ENCODE results near the gene VMP1. TPM values are rescaled to one million over a fixed set of nuclear protein-coding genes. Genes with fewer than 3 reads are reported as not detected.

The VMP1 gene
- total RNA-seq, 2 experiments from 2014 or later: 228 to 231 TPM

DNA sequence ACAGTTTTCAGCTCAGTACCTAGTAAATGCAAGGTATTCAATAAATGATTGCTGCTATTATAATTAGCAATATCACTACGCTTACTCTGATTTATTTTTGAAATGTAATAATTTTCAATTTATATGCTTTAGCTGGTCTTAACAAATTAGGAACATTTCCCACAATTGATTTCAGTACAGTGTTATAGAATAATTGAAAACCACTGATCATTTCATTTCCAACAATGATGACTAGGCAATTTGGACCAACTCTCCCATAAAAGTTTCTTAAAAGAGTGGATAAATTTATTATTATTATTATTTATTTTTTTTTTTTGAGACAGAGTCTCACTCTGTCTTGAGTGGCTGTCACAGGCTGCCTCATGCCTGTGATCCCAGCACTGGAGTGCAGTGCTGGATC lies 41.1 kb downstream of the VMP1 start:
- CTCF ChIA-PET: interaction anchor here (0.7 to 1.3 kb wide), 3 partner anchors 41 to 288 kb away, joined by 3 read pairs; partner anchors contain the start of gene RNFT1
- POLR2A ChIA-PET: interaction anchor here (0.7 to 1.5 kb wide), 2 partner anchors 41 to 145 kb away, joined by 3 to 4 read pairs; partner anchors contain the start of gene VMP1

DNA sequence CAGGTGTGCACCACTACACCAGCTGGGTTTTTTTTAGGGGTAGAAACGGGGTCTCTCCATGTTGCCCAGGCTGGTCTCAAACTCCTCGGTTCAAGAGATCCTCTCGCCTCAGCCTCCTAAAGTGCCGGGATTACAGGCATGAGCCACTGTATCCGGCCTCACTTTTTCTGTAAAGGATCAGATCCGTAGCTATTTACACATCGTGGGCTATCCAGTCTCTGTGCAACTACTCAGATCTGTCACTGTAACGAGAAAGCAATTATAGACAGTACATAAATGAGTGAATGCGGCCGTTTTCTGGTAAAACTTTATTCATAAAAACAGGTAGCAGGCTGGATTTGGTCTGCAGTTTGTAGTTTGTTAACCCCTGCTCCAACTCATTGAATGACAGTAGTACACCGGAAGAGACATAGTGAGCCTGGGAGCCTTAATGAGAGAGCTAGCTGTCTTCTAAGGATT lies 44.5 kb downstream of the VMP1 start:
- ChIA-PET CTCF (interaction anchor here (0.6 to 4.8 kb wide), 11 partner anchors 9 to 285 kb away, joined by 3 to 44 read pairs (median 5); no protein-coding TSS in a partner anchor), POLR2A (interaction anchor here (0.6 to 5.2 kb wide), 13 partner anchors 10 to 1051 kb away, joined by 3 to 132 read pairs (median 6); partner anchors contain the start of genes PTRH2 and VMP1)

DNA sequence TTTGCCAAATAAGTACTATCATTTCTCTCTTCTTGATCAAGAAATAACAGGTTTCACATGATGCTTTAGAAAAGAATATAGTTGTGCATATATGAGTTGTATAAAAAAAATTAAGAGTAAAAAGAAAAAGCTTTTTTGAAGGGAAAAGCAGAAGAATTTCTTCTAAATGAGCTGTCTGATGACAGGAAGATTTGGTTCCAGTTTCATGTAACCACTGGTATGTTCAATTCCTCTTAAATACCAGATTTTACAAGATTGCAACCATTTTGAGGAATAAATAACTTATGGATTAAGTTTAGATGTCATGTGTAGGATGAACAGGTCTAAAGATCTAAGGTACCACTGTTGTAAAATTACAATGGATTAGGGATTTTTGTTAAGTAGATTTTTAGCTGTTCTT lies 45.0 kb downstream of the VMP1 start:
- ChIA-PET POLR2A (interaction anchor here (0.8 to 5.2 kb wide), 12 partner anchors 10 to 141 kb away, joined by 3 to 132 read pairs (median 6); partner anchors contain the start of genes PTRH2 and VMP1), CTCF (interaction anchor here (0.6 to 4.8 kb wide), 11 partner anchors 9 to 209 kb away, joined by 3 to 44 read pairs (median 5); no protein-coding TSS in a partner anchor)

DNA sequence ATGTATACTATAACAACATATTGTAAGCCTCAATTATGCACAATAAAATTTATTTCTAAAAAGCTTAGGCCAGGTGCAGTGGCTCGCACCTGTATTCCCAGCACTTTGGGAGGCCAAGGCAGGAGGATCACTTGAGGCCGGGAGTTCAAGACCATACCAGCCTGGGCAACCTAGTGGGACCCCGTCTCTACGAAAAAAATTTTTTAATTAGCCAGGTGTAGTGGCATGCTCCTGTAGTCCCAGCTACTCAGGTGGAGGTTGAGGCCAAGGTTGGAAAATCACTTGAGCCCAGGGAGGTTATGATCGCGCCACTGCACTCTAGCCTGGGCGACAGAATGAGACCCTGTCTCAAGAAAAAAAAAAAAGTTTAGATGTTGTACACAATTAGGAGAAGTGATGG lies 45.5 kb downstream of the VMP1 start:
- ChIA-PET POLR2A (interaction anchor here (0.8 to 5.2 kb wide), 10 partner anchors 9 to 141 kb away, joined by 3 to 132 read pairs (median 9); partner anchors contain the start of genes PTRH2 and VMP1), CTCF (interaction anchor here (0.6 to 4.8 kb wide), 9 partner anchors 9 to 209 kb away, joined by 3 to 44 read pairs (median 6); no protein-coding TSS in a partner anchor)

DNA sequence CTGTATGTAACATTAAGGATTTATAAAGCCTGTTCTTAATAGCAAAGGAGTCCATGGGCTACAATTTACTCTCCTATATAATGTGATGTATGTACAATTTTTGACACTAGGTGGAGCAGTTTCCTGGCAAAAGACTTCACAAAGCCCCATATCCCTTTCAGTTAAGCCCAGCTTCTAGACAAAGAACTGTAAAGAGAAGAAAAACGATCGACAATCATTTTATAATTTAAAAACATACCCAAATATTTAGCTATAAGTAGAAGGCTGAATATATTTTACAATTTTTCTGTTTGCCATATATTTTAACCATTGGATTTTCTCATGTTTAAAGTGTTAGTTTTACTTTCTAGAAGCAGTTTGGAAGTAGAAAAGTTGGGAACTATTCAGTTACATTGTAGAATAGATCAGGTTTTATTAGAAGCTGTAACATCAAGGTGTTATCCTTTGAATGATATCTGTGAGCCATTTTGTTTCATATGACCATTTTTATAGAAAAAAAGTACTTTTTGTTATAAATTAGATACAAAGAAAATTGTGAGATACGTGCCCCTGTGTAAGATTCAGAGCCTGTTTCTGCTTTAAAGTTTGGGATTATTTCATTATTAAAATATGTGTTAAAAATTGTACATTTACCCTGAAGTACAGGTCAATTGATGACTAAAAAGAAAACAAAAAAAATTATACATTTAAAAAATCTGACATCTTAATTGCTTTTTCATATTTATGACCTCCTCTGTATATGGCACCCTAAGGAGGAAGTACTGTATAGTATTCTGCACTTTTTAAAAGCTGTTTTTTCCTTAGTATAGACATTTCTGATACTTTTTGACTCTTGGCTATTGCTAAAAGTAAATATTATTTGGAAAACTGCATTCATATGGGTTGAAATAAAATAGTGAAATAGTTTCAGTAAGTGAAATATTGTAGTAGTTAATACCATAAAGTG lies 46.3 kb downstream of the VMP1 start:
- CTCF ChIA-PET: interaction anchor here (0.6 to 4.8 kb wide), 11 partner anchors 8 to 100 kb away, joined by 3 to 44 read pairs (median 5); no protein-coding TSS in a partner anchor
- POLR2A ChIA-PET: interaction anchor here (0.6 to 5.2 kb wide), 10 partner anchors 9 to 140 kb away, joined by 3 to 132 read pairs (median 8); partner anchors contain the start of gene TUBD1

DNA sequence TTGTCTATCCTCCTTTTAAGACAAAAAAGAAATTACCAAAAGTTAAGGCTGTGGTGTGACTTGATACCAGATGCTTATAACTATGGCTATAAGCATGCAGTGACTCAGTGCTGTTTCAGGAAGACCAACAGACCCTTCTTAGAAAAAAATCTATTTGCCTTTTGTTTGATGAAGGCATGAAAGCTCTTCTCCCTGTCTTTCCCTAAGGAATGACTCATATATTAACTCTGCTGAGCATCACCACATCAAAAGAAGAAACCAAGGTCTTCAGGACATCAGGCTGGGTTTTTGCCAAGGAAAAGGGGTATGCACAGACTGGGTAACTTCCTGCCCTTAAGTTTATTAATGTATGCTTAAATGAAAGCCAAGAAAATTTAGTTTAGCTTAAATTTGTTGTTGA lies 47.1 kb downstream of the VMP1 start:
- CTCF ChIA-PET: interaction anchor here (1.2 to 4.8 kb wide), 6 partner anchors 7 to 99 kb away, joined by 4 to 44 read pairs (median 8); no protein-coding TSS in a partner anchor
- POLR2A ChIA-PET: interaction anchor here (0.6 to 5.2 kb wide), 10 partner anchors 8 to 138 kb away, joined by 3 to 132 read pairs (median 9); partner anchors contain the start of gene TUBD1

DNA sequence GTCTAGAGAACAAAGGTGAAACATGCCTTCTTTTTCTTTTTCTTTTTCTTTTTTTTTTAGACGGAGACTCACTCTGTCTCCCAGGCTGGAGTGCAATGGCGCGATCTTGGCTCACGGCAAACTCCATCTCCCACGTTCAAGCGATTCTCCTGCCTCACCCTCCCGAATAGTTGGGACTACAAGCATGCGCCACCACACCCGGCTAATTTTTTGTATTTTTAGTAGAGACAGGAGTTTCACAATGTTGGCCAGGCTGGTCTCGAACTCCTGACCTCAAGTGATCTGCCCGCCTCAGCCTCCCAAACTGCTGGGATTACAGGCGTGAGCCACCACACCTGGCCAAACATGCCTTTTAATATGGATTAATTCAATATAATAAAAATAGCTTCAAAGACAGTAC lies 47.6 kb downstream of the VMP1 start:
- ChIA-PET POLR2A (interaction anchor here (1.1 to 5.2 kb wide), 8 partner anchors 8 to 92 kb away, joined by 4 to 132 read pairs (median 16); no protein-coding TSS in a partner anchor), CTCF (interaction anchor here (1.2 to 4.8 kb wide), 4 partner anchors 31 to 94 kb away, joined by 4 to 44 read pairs (median 20); no protein-coding TSS in a partner anchor)

DNA sequence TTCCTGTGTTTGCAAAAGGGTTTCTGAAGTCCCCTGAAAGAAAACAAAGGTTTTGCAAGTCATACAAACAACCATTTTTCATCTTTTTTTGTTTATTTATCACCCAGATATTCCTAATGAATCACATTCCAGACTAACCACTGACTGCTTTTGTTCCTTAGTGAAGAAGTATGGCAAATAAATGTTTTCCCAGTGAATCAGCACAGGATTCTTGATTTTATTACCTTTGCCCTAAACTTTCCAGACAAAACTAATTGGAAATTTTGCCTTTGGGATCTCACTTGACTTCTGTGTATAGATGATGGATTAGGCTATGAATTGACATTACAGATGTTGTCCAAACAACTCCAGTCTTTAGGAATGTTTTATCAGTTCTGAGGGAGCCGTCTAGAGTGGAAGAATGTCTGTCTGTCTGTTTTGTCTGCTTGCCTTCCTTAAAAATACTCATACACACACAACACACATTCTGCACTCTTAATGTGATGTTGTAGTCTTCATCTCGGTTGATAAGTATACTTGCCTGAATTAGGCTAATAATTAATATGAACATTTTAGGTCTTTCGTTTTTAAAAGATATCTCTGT lies 48.9 kb downstream of the VMP1 start:
- ChIA-PET CTCF (interaction anchor here (4.8 kb wide), 1 partner anchor 72 kb away, joined by 30 read pairs; no protein-coding TSS in a partner anchor), POLR2A (interaction anchor here (5.1 kb wide), 1 partner anchor 30 kb away, joined by 55 read pairs; no protein-coding TSS in a partner anchor)

DNA sequence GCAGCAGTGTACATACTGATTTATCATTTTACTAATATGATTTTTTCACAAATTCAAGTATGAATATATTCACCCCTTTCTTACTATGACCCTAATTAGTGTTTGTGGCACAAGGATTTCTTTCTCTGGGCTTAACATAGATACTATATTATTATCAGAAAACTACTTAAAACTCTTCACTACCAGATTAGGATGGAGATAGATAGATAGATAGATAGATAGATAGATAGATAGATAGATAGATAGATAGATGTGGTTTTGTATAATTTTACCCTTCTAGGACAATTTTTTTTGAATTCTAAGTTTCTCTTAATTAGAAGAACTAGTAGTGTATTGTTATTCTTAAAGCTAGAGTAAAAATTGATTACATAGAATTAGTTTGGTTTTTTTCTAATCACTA lies 49.6 kb downstream of the VMP1 start:
- ChIA-PET CTCF (interaction anchor here (0.6 to 0.8 kb wide), 2 partner anchors 50 to 76 kb away, joined by 5 read pairs; partner anchors contain the start of genes PTRH2 and VMP1), POLR2A (interaction anchor here (0.6 kb wide), 1 partner anchor 82 kb away, joined by 4 read pairs; no protein-coding TSS in a partner anchor)

DNA sequence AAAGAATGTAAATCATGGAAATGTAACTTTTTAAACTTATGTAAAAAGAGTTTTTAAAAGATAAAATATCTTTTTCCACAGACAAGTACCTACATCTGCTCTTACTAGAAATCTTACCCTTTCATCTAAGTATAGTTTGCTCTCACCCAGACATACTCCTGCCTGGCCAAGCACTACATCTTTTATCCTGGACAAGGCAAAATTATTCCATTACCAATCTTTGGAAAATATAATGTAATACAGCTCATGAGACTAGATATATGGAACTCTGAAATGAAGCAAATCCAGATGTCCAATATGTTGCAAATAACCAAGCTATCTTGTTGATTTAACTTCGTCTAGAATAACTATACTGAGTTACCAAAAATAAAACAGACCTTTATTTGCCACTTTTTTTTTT lies 50.0 kb downstream of the VMP1 start:
- POLR2A ChIA-PET: interaction anchor here (0.6 kb wide), 1 partner anchor 81 kb away, joined by 4 read pairs; no protein-coding TSS in a partner anchor
- CTCF ChIA-PET: interaction anchor here (0.6 to 0.8 kb wide), 3 partner anchors 15 to 75 kb away, joined by 5 to 6 read pairs (median 5); partner anchors contain the start of genes PTRH2 and VMP1

DNA sequence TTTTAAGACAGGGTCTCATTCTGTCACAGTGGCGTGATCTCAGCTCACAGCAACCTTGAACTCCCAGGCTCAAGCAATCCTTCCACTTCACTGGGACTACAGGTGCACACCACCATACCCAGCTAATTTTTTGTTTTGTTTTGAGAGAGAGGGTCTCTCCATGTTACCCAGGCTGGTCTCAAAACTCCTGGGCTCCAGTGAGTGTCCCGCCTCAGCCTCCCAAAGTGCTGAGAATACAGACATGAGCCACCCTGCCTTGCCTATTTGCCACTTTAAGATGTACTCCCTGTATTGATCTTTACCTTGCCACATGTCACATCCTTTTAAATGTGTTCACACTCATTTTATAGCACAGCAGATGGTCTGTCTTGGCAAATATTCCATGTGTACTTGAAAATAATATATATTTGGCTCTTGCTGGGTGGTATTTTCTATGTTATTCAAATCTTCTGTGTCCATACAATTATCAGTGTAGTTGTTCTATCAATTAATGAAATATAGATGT lies 50.5 kb downstream of the VMP1 start:
- CTCF ChIA-PET: interaction anchor here (0.6 to 0.8 kb wide), 3 partner anchors 16 to 75 kb away, joined by 5 to 6 read pairs (median 5); partner anchors contain the start of genes PTRH2 and VMP1
- POLR2A ChIA-PET: interaction anchor here (0.6 kb wide), 1 partner anchor 81 kb away, joined by 4 read pairs; no protein-coding TSS in a partner anchor

DNA sequence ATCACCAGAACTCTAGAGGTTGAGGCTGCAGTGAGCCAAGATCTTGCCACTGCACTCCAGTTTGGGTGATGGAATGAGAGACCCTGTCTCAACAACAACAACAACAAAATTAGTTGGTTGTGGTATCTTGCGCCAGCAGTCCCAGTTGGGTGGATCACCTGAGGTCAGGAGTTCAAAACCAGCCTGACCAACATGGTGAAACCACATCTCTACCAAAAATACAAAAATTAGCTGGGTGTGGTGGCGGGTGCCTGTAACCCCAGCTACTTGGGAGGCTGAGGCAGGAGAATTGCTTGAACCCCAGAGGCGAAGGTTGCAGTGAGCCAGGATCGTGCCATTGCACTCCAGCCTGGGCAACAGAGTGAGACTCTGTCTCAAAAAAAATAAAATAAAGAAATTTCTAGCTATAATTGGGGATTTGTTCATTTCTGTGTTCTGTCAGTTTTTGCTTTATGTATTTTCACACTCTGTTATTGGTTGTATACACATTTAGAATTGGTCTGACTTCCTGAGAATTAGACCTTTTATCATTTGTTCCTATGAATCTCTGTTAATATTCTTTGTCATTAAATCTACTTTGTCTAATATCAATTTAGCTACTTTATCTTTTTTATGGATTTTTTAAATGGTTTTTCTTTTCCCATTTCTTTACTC lies 51.7 kb downstream of the VMP1 start:
- ChIA-PET CTCF (interaction anchor here (1.1 kb wide), 1 partner anchor 69 kb away, joined by 3 read pairs; no protein-coding TSS in a partner anchor), POLR2A (interaction anchor here (0.8 to 6.3 kb wide), 3 partner anchors 24 to 83 kb away, joined by 3 to 37 read pairs (median 3); no protein-coding TSS in a partner anchor)

DNA sequence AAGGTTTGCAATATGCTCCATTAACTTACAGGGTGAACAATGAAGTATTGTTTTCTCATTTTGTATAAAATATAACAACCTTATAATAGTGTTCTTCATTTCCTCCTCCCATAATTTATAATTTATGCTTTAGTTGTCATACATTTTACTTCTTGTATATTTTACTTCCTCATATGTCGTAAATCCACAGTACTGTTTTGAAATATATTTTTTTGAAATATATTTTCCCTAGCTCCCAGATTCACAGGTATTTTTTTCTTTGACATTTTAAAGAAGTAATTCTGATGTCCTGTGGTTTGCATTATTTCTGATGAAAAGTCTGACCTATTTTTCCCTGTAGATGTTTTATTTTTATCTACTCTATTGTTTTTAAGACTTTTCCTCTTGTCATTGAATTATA lies 52.7 kb downstream of the VMP1 start:
- ChIA-PET CTCF (interaction anchor here (0.6 kb wide), 2 partner anchors 26 to 86 kb away, joined by 3 to 4 read pairs; no protein-coding TSS in a partner anchor), POLR2A (interaction anchor here (0.7 to 6.3 kb wide), 3 partner anchors 25 to 79 kb away, joined by 3 to 37 read pairs (median 4); no protein-coding TSS in a partner anchor)

DNA sequence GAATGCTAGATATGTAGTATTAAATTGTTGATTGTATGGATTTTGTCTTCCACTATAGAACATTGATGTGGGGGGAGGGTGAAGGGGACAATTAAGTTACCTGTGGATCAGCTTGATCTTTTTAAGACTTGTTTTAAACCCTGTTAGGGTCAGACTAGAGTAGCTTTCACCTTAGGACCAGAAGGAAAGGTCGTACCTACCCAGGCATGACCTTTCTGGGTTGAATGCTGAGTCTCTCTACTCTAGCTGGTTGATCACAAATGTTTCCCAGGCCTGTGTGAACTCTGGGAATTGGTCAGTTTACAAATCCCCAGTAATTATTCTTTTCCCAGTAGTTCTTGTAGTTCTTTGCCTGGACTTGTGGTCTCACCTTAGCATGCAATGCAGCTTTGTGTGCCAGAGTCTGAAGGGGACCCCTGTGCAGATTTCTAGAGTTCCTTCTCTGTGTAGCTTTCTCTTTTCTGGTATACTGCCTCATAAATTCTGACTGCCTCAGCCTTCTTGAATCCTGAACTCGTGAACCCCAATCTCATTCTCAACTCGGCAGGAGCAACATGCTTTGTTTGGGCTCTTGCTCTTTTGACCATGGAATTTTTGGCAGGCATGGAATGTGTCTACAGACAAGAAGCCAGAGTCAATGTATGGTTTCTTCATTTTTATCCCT lies 54.1 kb downstream of the VMP1 start:
- ChIA-PET POLR2A (interaction anchor here (0.6 to 6.3 kb wide), 9 partner anchors 9 to 77 kb away, joined by 3 to 37 read pairs (median 8); no protein-coding TSS in a partner anchor), CTCF (interaction anchor here (0.7 to 1.6 kb wide), 5 partner anchors 8 to 76 kb away, joined by 3 to 5 read pairs (median 3); no protein-coding TSS in a partner anchor)

DNA sequence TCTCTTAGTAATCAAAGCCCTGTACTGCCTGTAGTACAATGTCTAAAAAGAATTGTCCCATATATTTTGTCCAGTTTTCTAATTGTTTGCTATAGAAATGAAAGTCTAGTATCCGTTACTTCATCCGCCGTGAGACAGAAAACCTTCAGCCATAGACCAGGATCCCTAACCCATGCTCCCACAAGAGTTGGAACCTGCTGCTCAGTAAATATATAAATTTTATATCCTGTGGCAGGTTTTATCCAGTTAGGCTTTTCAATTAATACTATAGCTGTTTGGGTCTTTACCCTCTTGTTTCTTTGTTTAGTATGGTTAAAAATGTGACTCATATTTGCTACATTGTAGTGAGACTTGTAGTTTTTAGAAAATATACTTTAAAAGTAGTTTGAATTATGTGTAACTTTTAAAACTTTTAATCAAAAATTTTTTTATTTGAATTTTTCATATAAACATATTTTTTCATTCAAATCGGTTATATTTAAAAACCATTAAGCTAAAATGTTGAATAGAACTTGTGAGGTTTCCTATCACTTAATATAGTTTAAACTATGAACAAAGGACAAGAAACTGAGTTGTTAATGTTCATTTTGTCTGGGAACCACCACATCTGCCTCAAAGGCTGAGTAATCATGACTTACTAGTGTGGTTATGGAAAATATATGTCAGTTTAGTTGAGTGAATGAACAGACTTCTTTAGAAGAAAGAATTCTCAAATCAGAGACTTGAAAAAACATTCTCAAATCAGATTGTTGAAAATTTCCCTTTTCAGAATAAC lies 54.8 kb downstream of the VMP1 start:
- CTCF ChIA-PET: interaction anchor here (1.0 to 1.6 kb wide), 4 partner anchors 9 to 75 kb away, joined by 3 to 5 read pairs (median 4); no protein-coding TSS in a partner anchor
- POLR2A ChIA-PET: interaction anchor here (0.6 to 6.3 kb wide), 10 partner anchors 8 to 77 kb away, joined by 4 to 37 read pairs (median 9); no protein-coding TSS in a partner anchor

All from activated CD8-positive, alpha-beta memory T cell treated with anti-CD3 and anti-CD28 coated beads for 36 hours (primary cell).